GM12878 (cell line): ENCODE results near the gene HES2. TPM values are rescaled to one million over a fixed set of nuclear protein-coding genes. Genes with fewer than 3 reads are reported as not detected.

Source experiments
- ATAC-seq: fragments of 200-7000 bp; cut with Tn5 transposase; 3 replicates; pipeline ENCODE4 v1.9.1; 2020; ENCODE audit warnings: mild to moderate bottlenecking, moderate library complexity
- BruUV-seq: library from RNA; stranded (reverse); fragments of 400-500 nt; replicated peaks from 2 replicates; lab custom pipeline; 2021; lab: Mats Ljungman, UMichigan
- CTCF ChIA-PET: fragments of 300-600 bp; sonication (Branson Sonifier 250); formaldehyde crosslinking; extraction: SDS; loops from one replicate; lab custom pipeline; 2021; ENCODE audit warnings: inconsistent platforms; lab: Yijun Ruan, JAX
- POLR2A ChIA-PET: fragments of 350-600 bp; formaldehyde crosslinking; extraction: SDS; loops from one replicate; lab custom pipeline; 2021; ENCODE audit warnings: inconsistent platforms; lab: Charles Lee
- RAD21 ChIA-PET: fragments of 300-600 bp; sonication (Branson Sonifier 250); formaldehyde crosslinking; loops from one replicate; lab custom pipeline; 2023; ENCODE audit warnings: antibody characterized with exemption; ENCODE audit not compliant: unreplicated experiment; lab: Charles Lee
- SMC1A ChIA-PET: fragments of 300-600 bp; sonication (Branson Sonifier 250); formaldehyde crosslinking; loops from one replicate; lab custom pipeline; 2023; ENCODE audit not compliant: unreplicated experiment, uncharacterized antibody; lab: Charles Lee
- DNase-seq: peaks from one replicate; pipeline ENCODE4 v3.0.0-alpha.2; 2011; ENCODE audit warnings: low read depth, low spot score
- FAIRE-seq: peaks from 3 replicates; lab custom pipeline; 2011; peaks lifted over from hg19 to GRCh38; lab: Jason Lieb, UNC
- H2AFZ ChIP-seq: 2 replicates; pipeline ENCODE4 v1.6.0; 2011; ENCODE audit warnings: low read depth, low read length, control low read depth; ENCODE audit not compliant: control insufficient read depth
- H3K27ac ChIP-seq: 2 replicates; pipeline ENCODE4 v1.5.1; 2011; ENCODE audit warnings: control low read depth; ENCODE audit not compliant: control insufficient read depth, insufficient read depth
- H3K27me3 ChIP-seq, 2 experiments: replicated peaks in 1 of 2; 2 replicates each; pipeline versions ENCODE4 v1.6.0 to v1.6.1; 2011; ENCODE audit warnings: low read length in 1 of 2; ENCODE audit not compliant: control insufficient read depth in 2 of 2, insufficient read depth in 2 of 2
- H3K36me3 ChIP-seq, 2 experiments: 2 replicates each; pipeline ENCODE4 v1.5.1; 2011; ENCODE audit warnings: low read length in 1 of 2; ENCODE audit not compliant: control insufficient read depth in 2 of 2, insufficient read depth in 2 of 2
- H3K4me1 ChIP-seq: 2 replicates; pipeline ENCODE4 v1.6.1; 2011; ENCODE audit warnings: mild to moderate bottlenecking, low read length, moderate library complexity, mixed read lengths; ENCODE audit not compliant: control insufficient read depth, insufficient read depth
- H3K4me2 ChIP-seq: 2 replicates; pipeline ENCODE4 v1.6.0; 2011; ENCODE audit warnings: control low read depth; ENCODE audit not compliant: control insufficient read depth, insufficient read depth
- H3K4me3 ChIP-seq: fragments of 200-600 bp; sonication (generic); 2 replicates; pipeline ENCODE4 v1.5.1; 2016
- H3K79me2 ChIP-seq: 2 replicates; pipeline ENCODE4 v1.6.0; 2011; ENCODE audit warnings: low read length; ENCODE audit not compliant: control insufficient read depth, insufficient read depth
- H3K9ac ChIP-seq: 2 replicates; pipeline ENCODE4 v1.8.0; 2011; ENCODE audit warnings: low read length, control low read depth, mixed read lengths; ENCODE audit not compliant: control insufficient read depth, insufficient read depth
- H3K9me3 ChIP-seq: replicated peaks from 3 replicates; pipeline ENCODE4 v1.5.1; 2011; ENCODE audit warnings: mild to moderate bottlenecking, low read length; ENCODE audit not compliant: control insufficient read depth, insufficient read depth
- H4K20me1 ChIP-seq: 2 replicates; pipeline ENCODE4 v1.6.0; 2011; ENCODE audit not compliant: control insufficient read depth, insufficient read depth
- ASH2L ChIP-seq: fragments of 300-600, 200-600 bp; sonication (generic); IDR thresholded peaks from 2 replicates; pipeline ENCODE4 v1.6.1; 2017; ENCODE audit warnings: low read depth, mild to moderate bottlenecking, borderline replicate concordance
- CHD1 ChIP-seq: IDR thresholded peaks from 2 replicates; pipeline ENCODE4 v1.6.1; 2012; ENCODE audit warnings: low read depth, low read length, improper control_type of control experiment
- E2F8 ChIP-seq: fragments of 450-650 bp; IDR thresholded peaks from 2 replicates; pipeline ENCODE4 v1.6.1; 2018; ENCODE audit warnings: mild to moderate bottlenecking, low read depth, moderate library complexity; ENCODE audit not compliant: partially characterized antibody
- JUNB ChIP-seq: IDR thresholded peaks from 2 replicates; pipeline ENCODE4 v1.6.1; 2016; ENCODE audit warnings: antibody characterized with exemption, mild to moderate bottlenecking
- MTA3 ChIP-seq: IDR thresholded peaks from 2 replicates; pipeline ENCODE4 v1.6.1; 2012; ENCODE audit warnings: low read length, inconsistent platforms, borderline replicate concordance
- NFIC ChIP-seq: IDR thresholded peaks from 2 replicates; pipeline ENCODE4 v1.6.1; 2012; ENCODE audit warnings: low read depth, mild to moderate bottlenecking, inconsistent platforms, low read length, moderate library complexity
- SP1 ChIP-seq: IDR thresholded peaks from one replicate; pipeline ENCODE4 v1.6.1; 2011; ENCODE audit warnings: low read depth, low read length
- TCF3 ChIP-seq: IDR thresholded peaks from 2 replicates; pipeline ENCODE4 v1.6.1; 2012; ENCODE audit warnings: low read depth, mild to moderate bottlenecking, low read length, borderline replicate concordance; ENCODE audit not compliant: insufficient read depth
- USF2 ChIP-seq: IDR thresholded peaks from 2 replicates; pipeline ENCODE4 v1.6.1; 2011; ENCODE audit warnings: low read depth, low read length, improper control_type of control experiment, borderline replicate concordance
- WGBS: methylation state at CpG from one replicate; pipeline ENCODE4 v1.1.6; 2016; ENCODE audit warnings: low lambda C conversion rate; ENCODE audit not compliant: insufficient replicate concordance, insufficient coverage; ENCODE audit errors: missing lambda C conversion rate; 5-methylcytosine and 5-hydroxymethylcytosine counted together
- in situ Hi-C: fragments of 300-500 bp; cut with MboI; formaldehyde crosslinking; loops from 9 replicates; pipeline ENCODE4 v1.14.3; 2018; ENCODE audit warnings: mixed read lengths
- intact Hi-C: fragments of 100-400 bp; cut with micrococcal nuclease; formaldehyde crosslinking; loops from one replicate; pipeline ENCODE4 v1.14.2; 2022; ENCODE audit not compliant: unreplicated experiment
- polyA plus RNA-seq, 11 experiments: library from polyadenylated mRNA; depleted of rRNA in 4 of 11; unstranded in 6 of 11; stranded (reverse) in 5 of 11; fragments of >200 nt; fragmentation: Nextera tagmentation in 4 of 11; fragmentation: Illumina TruSeq in 1 of 11; extraction: Ambion mirVana in 4 of 11; extraction: Trizol in 1 of 11; gene quantifications; 1 replicate in 1 of 11; 2 replicates in 10 of 11; pipeline versions ENCODE4 v1.2.1 to v1.2.3, GENCODE V29; 2011 to 2016; ENCODE audit warnings: inconsistent platforms in 2 of 11, missing spikeins in 2 of 11, low read depth in 1 of 11
- total RNA-seq, 4 experiments: library from RNA; depleted of rRNA in 3 of 4; stranded (reverse); fragments of >200 nt in 3 of 4; fragmentation: Illumina TruSeq in 1 of 4; extraction: Trizol in 1 of 4; gene quantifications; 2 replicates each; pipeline versions ENCODE4 v1.2.1 to v1.2.3, GENCODE V29; 2013 to 2021
- TF ChIP-seq, protein P1 (sequence below): fragments of 450-650 bp; IDR thresholded peaks from 2 replicates; pipeline ENCODE4 v1.6.1; 2016; ENCODE audit warnings: mild to moderate bottlenecking, moderate library complexity, borderline replicate concordance
- TF ChIP-seq, protein P2 (sequence below): IDR thresholded peaks from 2 replicates; pipeline ENCODE4 v1.6.1; 2011; ENCODE audit warnings: borderline replicate concordance, low read depth, mild to moderate bottlenecking, moderate library complexity, mixed read lengths, low read length; ENCODE audit not compliant: insufficient read depth; ENCODE audit errors: extremely low read length
- TF ChIP-seq, protein P3 (sequence below): IDR thresholded peaks from 2 replicates; pipeline ENCODE4 v1.6.1; 2012; ENCODE audit warnings: low read depth, low read length, improper control_type of control experiment

HES2 gene
- total and polyA plus RNA-seq, 10 of the 15 experiments (the other 5 are each of a cell fraction or from before 2014, with no cell fraction given) = 0.13 to 2.0 (median 0.26) TPM

DNA sequence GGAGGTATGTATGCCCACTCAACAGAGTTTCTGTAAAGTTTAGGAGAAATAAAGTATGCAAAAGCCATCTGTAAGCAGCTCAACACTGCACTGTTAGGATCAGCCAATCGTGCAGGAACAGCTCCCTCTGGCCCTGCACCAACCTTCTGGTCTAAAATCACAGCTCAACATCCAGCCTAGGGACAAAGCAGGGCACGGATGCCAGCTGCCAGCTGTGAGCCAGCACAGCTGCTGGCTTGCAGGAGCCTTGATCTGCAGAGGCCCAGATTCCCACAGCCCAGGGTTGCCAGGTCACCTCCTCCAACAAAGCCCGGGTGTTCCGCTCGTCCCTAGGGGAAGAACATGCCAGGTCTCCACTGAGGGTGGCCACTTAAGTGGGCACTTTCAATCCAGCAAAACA lies 34.8 kb downstream of the HES2 start (continued):
- TF ChIP-seq, protein P1, sequence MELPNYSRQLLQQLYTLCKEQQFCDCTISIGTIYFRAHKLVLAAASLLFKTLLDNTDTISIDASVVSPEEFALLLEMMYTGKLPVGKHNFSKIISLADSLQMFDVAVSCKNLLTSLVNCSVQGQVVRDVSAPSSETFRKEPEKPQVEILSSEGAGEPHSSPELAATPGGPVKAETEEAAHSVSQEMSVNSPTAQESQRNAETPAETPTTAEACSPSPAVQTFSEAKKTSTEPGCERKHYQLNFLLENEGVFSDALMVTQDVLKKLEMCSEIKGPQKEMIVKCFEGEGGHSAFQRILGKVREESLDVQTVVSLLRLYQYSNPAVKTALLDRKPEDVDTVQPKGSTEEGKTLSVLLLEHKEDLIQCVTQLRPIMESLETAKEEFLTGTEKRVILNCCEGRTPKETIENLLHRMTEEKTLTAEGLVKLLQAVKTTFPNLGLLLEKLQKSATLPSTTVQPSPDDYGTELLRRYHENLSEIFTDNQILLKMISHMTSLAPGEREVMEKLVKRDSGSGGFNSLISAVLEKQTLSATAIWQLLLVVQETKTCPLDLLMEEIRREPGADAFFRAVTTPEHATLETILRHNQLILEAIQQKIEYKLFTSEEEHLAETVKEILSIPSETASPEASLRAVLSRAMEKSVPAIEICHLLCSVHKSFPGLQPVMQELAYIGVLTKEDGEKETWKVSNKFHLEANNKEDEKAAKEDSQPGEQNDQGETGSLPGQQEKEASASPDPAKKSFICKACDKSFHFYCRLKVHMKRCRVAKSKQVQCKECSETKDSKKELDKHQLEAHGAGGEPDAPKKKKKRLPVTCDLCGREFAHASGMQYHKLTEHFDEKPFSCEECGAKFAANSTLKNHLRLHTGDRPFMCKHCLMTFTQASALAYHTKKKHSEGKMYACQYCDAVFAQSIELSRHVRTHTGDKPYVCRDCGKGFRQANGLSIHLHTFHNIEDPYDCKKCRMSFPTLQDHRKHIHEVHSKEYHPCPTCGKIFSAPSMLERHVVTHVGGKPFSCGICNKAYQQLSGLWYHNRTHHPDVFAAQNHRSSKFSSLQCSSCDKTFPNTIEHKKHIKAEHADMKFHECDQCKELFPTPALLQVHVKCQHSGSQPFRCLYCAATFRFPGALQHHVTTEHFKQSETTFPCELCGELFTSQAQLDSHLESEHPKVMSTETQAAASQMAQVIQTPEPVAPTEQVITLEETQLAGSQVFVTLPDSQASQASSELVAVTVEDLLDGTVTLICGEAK = no peak
- no peak for TF ChIP-seq TCF3
- no peak for TF ChIP-seq MTA3
- TF ChIP-seq, protein P2, sequence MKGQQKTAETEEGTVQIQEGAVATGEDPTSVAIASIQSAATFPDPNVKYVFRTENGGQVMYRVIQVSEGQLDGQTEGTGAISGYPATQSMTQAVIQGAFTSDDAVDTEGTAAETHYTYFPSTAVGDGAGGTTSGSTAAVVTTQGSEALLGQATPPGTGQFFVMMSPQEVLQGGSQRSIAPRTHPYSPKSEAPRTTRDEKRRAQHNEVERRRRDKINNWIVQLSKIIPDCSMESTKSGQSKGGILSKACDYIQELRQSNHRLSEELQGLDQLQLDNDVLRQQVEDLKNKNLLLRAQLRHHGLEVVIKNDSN = no peak

GRCh38 chr1:6384135-6384534 lies 35.6 kb downstream of the HES2 start:
- CTCF ChIA-PET = interaction anchor here (1.6 kb wide), 1 partner anchor 10 kb away, joined by 4 read pairs; the partner anchor contains the start of gene ACOT7
- SMC1A ChIA-PET = interaction anchor here (0.8 to 2.2 kb wide), 5 partner anchors 10 to 24 kb away, joined by 3 to 8 read pairs (median 5); no protein-coding TSS in a partner anchor
- Histone ChIP-seq H3K9ac (no peak overlapping the region), H3K9me3 (no peaks in the 10 kb centered on the region), H3K36me3 (peaks cover 0 to 1% of the 10 kb centered on the region in 2 experiments; a peak in 1 of 4 replicates), H3K4me2 (no peak overlapping the region), H3K79me2 (peaks cover 11% of the 10 kb centered on the region), H2AFZ (no peak overlapping the region), H3K4me3 (no peak overlapping the region), H3K27me3 (no peaks in the 10 kb centered on the region), H3K4me1 (no peaks in the 10 kb centered on the region), H4K20me1 (no peaks in the 10 kb centered on the region), H3K27ac (no peak overlapping the region)
- ATAC-seq (no peak), FAIRE-seq (no peak), DNase-seq (no peak)
- intact Hi-C loops (no loop called here), in situ Hi-C loops (no loop called here)
- WGBS = 57% methylated on average over 1 of the region's 1 CpG
- POLR2A ChIA-PET = interaction anchor here (0.6 to 1.3 kb wide), 2 partner anchors 9 to 74 kb away, joined by 3 to 4 read pairs; partner anchors contain the start of gene ACOT7
- RAD21 ChIA-PET = no interaction called here
- no TSS peak for BruUV-seq
- TF ChIP-seq CHD1 (no peak), JUNB (no peak), USF2 (no peak), NFIC (no peak), E2F8 (no peak), ASH2L (no peak), SP1 (no peak)
- TF ChIP-seq, protein P3, sequence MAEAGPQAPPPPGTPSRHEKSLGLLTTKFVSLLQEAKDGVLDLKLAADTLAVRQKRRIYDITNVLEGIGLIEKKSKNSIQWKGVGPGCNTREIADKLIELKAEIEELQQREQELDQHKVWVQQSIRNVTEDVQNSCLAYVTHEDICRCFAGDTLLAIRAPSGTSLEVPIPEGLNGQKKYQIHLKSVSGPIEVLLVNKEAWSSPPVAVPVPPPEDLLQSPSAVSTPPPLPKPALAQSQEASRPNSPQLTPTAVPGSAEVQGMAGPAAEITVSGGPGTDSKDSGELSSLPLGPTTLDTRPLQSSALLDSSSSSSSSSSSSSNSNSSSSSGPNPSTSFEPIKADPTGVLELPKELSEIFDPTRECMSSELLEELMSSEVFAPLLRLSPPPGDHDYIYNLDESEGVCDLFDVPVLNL = no peak
